Activated T-cell treated with anti-CD3 and anti-CD28 coated beads, Interleukin-2, amount 50 U/mL, for 24 hours (primary cell): Measurements from ENCODE around the gene AGMO.
"Not testable (repeated sequence)": the region's sequence is repeated elsewhere in the genome, so short reads cannot be mapped to it uniquely, and the experiment has no call there.

ENCODE experiments used
- DNase-seq: peaks from one replicate; pipeline ENCODE4 v3.0.0-alpha.2; 2020
- H3K27ac Mint-ChIP-seq: 2 replicates; pipeline ENCODE4 v1.8.0; 2020; ENCODE audit warnings: mild to moderate bottlenecking, mixed read lengths
- H3K27me3 Mint-ChIP-seq: 2 replicates; pipeline ENCODE4 v1.8.0; 2020; ENCODE audit warnings: mixed read lengths
- H3K36me3 Mint-ChIP-seq: 2 replicates; pipeline ENCODE4 v1.8.0; 2020; ENCODE audit warnings: low read depth, mixed read lengths
- H3K4me1 Mint-ChIP-seq: 2 replicates; pipeline ENCODE4 v1.8.0; 2020; ENCODE audit warnings: low read depth, mixed read lengths
- H3K4me3 Mint-ChIP-seq: 2 replicates; pipeline ENCODE4 v1.8.0; 2020; ENCODE audit warnings: mild to moderate bottlenecking, moderate library complexity, mixed read lengths
- H3K9me3 Mint-ChIP-seq: 2 replicates; pipeline ENCODE4 v1.8.0; 2020; ENCODE audit warnings: mixed read lengths

The AGMO gene

GRCh38 chr7:15300986-15301385, 260.8 kb downstream of the AGMO start:
- not testable (repeated sequence) for H3K36me3 Mint-ChIP-seq, H3K9me3 Mint-ChIP-seq, H3K27me3 Mint-ChIP-seq, H3K4me1 Mint-ChIP-seq, DNase-seq, H3K27ac Mint-ChIP-seq, H3K4me3 Mint-ChIP-seq

- no peaks in the 10 kb centered on the region for H3K36me3 Mint-ChIP-seq
- peaks cover 9% of the 10 kb centered on the region for H3K9me3 Mint-ChIP-seq
- no peak overlapping the region for H3K27ac Mint-ChIP-seq
- no peaks in the 10 kb centered on the region for H3K4me1 Mint-ChIP-seq
- H3K4me3 Mint-ChIP-seq = no peak overlapping the region
- DNase-seq = no peak
- no peaks in the 10 kb centered on the region for H3K27me3 Mint-ChIP-seq
These were observed 269.7 kb downstream of the AGMO start for GRCh38 chr7:15292138-15292537.

- no peak for DNase-seq
- no peak overlapping the region for H3K27ac Mint-ChIP-seq
- H3K4me3 Mint-ChIP-seq = no peak overlapping the region
- peaks cover 4% of the 10 kb centered on the region for H3K9me3 Mint-ChIP-seq
- no peaks in the 10 kb centered on the region for H3K36me3 Mint-ChIP-seq
- H3K27me3 Mint-ChIP-seq = no peaks in the 10 kb centered on the region
- H3K4me1 Mint-ChIP-seq = no peaks in the 10 kb centered on the region
These were observed 270.1 kb downstream of the AGMO start for GRCh38 chr7:15291699-15292098.

- DNase-seq = no peak
- H3K27ac Mint-ChIP-seq = no peak overlapping the region
- no peaks in the 10 kb centered on the region for H3K36me3 Mint-ChIP-seq
- peaks cover 19% of the 10 kb centered on the region for H3K9me3 Mint-ChIP-seq
- H3K4me3 Mint-ChIP-seq = no peak overlapping the region
- no peaks in the 10 kb centered on the region for H3K4me1 Mint-ChIP-seq
- H3K27me3 Mint-ChIP-seq = no peaks in the 10 kb centered on the region
These were observed 273.1 kb downstream of the AGMO start for GRCh38 chr7:15288741-15289140.

- Mint-ChIP-seq H3K27me3 (no peaks in the 10 kb centered on the region), H3K4me3 (no peak overlapping the region), H3K36me3 (no peaks in the 10 kb centered on the region), H3K9me3 (peaks cover 25% of the 10 kb centered on the region), H3K27ac (no peak overlapping the region), H3K4me1 (no peaks in the 10 kb centered on the region)
- no peak for DNase-seq
These were observed 277.4 kb downstream of the AGMO start for GRCh38 chr7:15284396-15284795.

GRCh38 chr7:15280078-15280733, 281.6 kb downstream of the AGMO start:
- H3K4me3 Mint-ChIP-seq = no peak overlapping the region
- DNase-seq = no peak
- H3K27ac Mint-ChIP-seq = no peak overlapping the region
- H3K9me3 Mint-ChIP-seq = peaks cover 37% of the 10 kb centered on the region
- H3K27me3 Mint-ChIP-seq = no peaks in the 10 kb centered on the region
- no peaks in the 10 kb centered on the region for H3K4me1 Mint-ChIP-seq
- no peaks in the 10 kb centered on the region for H3K36me3 Mint-ChIP-seq

- H3K36me3 Mint-ChIP-seq = no peaks in the 10 kb centered on the region
These were observed 282.2 kb downstream of the AGMO start for GRCh38 chr7:15279640-15280039.

GRCh38 chr7:15257689-15258088, 304.1 kb downstream of the AGMO start:
- Mint-ChIP-seq H3K27me3 (no peaks in the 10 kb centered on the region), H3K4me3 (no peak overlapping the region), H3K36me3 (no peaks in the 10 kb centered on the region), H3K4me1 (no peaks in the 10 kb centered on the region), H3K27ac (no peak overlapping the region), H3K9me3 (peaks cover 32% of the 10 kb centered on the region)
- no peak for DNase-seq

More at GRCh38 chr7:15279640-15280039, 282.2 kb downstream of the AGMO start:
- H3K4me3 Mint-ChIP-seq = no peak overlapping the region
- H3K9me3 Mint-ChIP-seq = peaks cover 38% of the 10 kb centered on the region
- DNase-seq = no peak
- H3K27me3 Mint-ChIP-seq = no peaks in the 10 kb centered on the region
- H3K27ac Mint-ChIP-seq = no peak overlapping the region
- no peaks in the 10 kb centered on the region for H3K4me1 Mint-ChIP-seq

- no peaks in the 10 kb centered on the region for H3K27me3 Mint-ChIP-seq
- H3K27ac Mint-ChIP-seq = no peak overlapping the region
- H3K4me3 Mint-ChIP-seq = no peak overlapping the region
- no peaks in the 10 kb centered on the region for H3K36me3 Mint-ChIP-seq
- no peak for DNase-seq
- H3K4me1 Mint-ChIP-seq = no peaks in the 10 kb centered on the region
- H3K9me3 Mint-ChIP-seq = peaks cover 9% of the 10 kb centered on the region
These were observed 309.6 kb downstream of the AGMO start for GRCh38 chr7:15252181-15252580.

- Mint-ChIP-seq H3K4me3 (no peak overlapping the region), H3K4me1 (no peaks in the 10 kb centered on the region), H3K27ac (no peak overlapping the region), H3K36me3 (no peaks in the 10 kb centered on the region), H3K9me3 (peaks cover 4% of the 10 kb centered on the region), H3K27me3 (no peaks in the 10 kb centered on the region)
- no peak for DNase-seq
These were observed 313.3 kb downstream of the AGMO start for GRCh38 chr7:15248514-15248913.

- no peak overlapping the region for H3K4me3 Mint-ChIP-seq
- no peaks in the 10 kb centered on the region for H3K4me1 Mint-ChIP-seq
- no peak for DNase-seq
- peaks cover 4% of the 10 kb centered on the region for H3K9me3 Mint-ChIP-seq
- H3K27ac Mint-ChIP-seq = no peak overlapping the region
- no peaks in the 10 kb centered on the region for H3K27me3 Mint-ChIP-seq
- H3K36me3 Mint-ChIP-seq = no peaks in the 10 kb centered on the region
These were observed 316.0 kb downstream of the AGMO start for GRCh38 chr7:15245831-15246230.

GRCh38 chr7:15239801-15240200, 322.0 kb downstream of the AGMO start:
- Mint-ChIP-seq H3K36me3 (no peaks in the 10 kb centered on the region), H3K9me3 (peaks cover 1% of the 10 kb centered on the region), H3K27me3 (no peaks in the 10 kb centered on the region), H3K27ac (no peak overlapping the region), H3K4me1 (no peaks in the 10 kb centered on the region), H3K4me3 (no peak overlapping the region)
- DNase-seq = no peak

GRCh38 chr7:15236952-15237351, 324.9 kb downstream of the AGMO start:
- DNase-seq = no peak
- no peak overlapping the region for H3K27ac Mint-ChIP-seq
- H3K36me3 Mint-ChIP-seq = no peaks in the 10 kb centered on the region
- peaks cover 6% of the 10 kb centered on the region for H3K9me3 Mint-ChIP-seq
- H3K4me3 Mint-ChIP-seq = no peak overlapping the region
- H3K27me3 Mint-ChIP-seq = no peaks in the 10 kb centered on the region
- no peaks in the 10 kb centered on the region for H3K4me1 Mint-ChIP-seq

- H3K4me3 Mint-ChIP-seq = no peak overlapping the region
- DNase-seq = no peak
- H3K4me1 Mint-ChIP-seq = no peaks in the 10 kb centered on the region
- no peaks in the 10 kb centered on the region for H3K36me3 Mint-ChIP-seq
- H3K27me3 Mint-ChIP-seq = no peaks in the 10 kb centered on the region
- H3K27ac Mint-ChIP-seq = no peak overlapping the region
- H3K9me3 Mint-ChIP-seq = peaks cover 9% of the 10 kb centered on the region
These were observed 327.4 kb downstream of the AGMO start for GRCh38 chr7:15234431-15234830.

- H3K4me3 Mint-ChIP-seq = no peak overlapping the region
- peaks cover 28% of the 10 kb centered on the region for H3K9me3 Mint-ChIP-seq
- DNase-seq = no peak
- H3K4me1 Mint-ChIP-seq = no peaks in the 10 kb centered on the region
- H3K27me3 Mint-ChIP-seq = no peaks in the 10 kb centered on the region
- no peaks in the 10 kb centered on the region for H3K36me3 Mint-ChIP-seq
- no peak overlapping the region for H3K27ac Mint-ChIP-seq
These were observed 333.0 kb downstream of the AGMO start for GRCh38 chr7:15228831-15229230.

GRCh38 chr7:15225981-15226380, 335.8 kb downstream of the AGMO start:
- Mint-ChIP-seq H3K4me1 (no peaks in the 10 kb centered on the region), H3K4me3 (no peak overlapping the region), H3K36me3 (no peaks in the 10 kb centered on the region), H3K27me3 (no peaks in the 10 kb centered on the region), H3K9me3 (peaks cover 21% of the 10 kb centered on the region), H3K27ac (no peak overlapping the region)
- no peak for DNase-seq
